Esophagus muscularis mucosa (tissue), 3 donors: Measurements from ENCODE around the gene C16orf96.

Experiments used
- POLR2A ChIP-seq: fragments of 450-650 bp; IDR thresholded peaks from one replicate; pipeline ENCODE4 v1.6.1; 2017; ENCODE audit warnings: antibody characterized with exemption, moderate library complexity, mild to moderate bottlenecking, low read depth
- POLR2AphosphoS5 ChIP-seq, 2 donors: sonication (generic); formaldehyde crosslinking; IDR thresholded peaks; one replicate each; pipeline ENCODE4 v1.6.1; 2017; ENCODE audit warnings: antibody characterized with exemption in 2 of 2
- TF ChIP-seq, protein P1 (sequence below), 3 experiments: fragments of 200-600 bp in 2 of 3; fragments of 450-650 bp in 1 of 3; sonication (generic) in 2 of 3; IDR thresholded peaks; one replicate each; pipeline ENCODE4 v1.5.1; 2017 to 2019; ENCODE audit warnings: antibody characterized with exemption in 3 of 3, mild to moderate bottlenecking in 2 of 3, moderate library complexity in 1 of 3

GRCh38 chr16:4613636-4614570 lies 57.8 kb downstream of the C16orf96 start:
- TF ChIP-seq, protein P1, sequence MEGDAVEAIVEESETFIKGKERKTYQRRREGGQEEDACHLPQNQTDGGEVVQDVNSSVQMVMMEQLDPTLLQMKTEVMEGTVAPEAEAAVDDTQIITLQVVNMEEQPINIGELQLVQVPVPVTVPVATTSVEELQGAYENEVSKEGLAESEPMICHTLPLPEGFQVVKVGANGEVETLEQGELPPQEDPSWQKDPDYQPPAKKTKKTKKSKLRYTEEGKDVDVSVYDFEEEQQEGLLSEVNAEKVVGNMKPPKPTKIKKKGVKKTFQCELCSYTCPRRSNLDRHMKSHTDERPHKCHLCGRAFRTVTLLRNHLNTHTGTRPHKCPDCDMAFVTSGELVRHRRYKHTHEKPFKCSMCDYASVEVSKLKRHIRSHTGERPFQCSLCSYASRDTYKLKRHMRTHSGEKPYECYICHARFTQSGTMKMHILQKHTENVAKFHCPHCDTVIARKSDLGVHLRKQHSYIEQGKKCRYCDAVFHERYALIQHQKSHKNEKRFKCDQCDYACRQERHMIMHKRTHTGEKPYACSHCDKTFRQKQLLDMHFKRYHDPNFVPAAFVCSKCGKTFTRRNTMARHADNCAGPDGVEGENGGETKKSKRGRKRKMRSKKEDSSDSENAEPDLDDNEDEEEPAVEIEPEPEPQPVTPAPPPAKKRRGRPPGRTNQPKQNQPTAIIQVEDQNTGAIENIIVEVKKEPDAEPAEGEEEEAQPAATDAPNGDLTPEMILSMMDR (IDR thresholded peaks at IDR 0.05) = no peak
- TF ChIP-seq POLR2AphosphoS5 (IDR thresholded peaks at IDR 0.05) (no peak), POLR2A (no peak)
